GM18951 (cell line): ENCODE data around the gene UQCRH.
A peak's percentile ranks its signal among the peaks of the same experiment; 100 is the strongest.
"Not testable (repeated sequence)": the region's sequence is repeated elsewhere in the genome, so short reads cannot be mapped to it uniquely, and the experiment has no call there.

ENCODE experiments used
- POLR2A ChIP-seq: IDR thresholded peaks from 4 replicates; pipeline ENCODE4 v1.6.1; 2011; ENCODE audit warnings: mild to moderate bottlenecking; ENCODE audit not compliant: insufficient read length, insufficient read depth; ENCODE audit errors: extremely low read depth
- in situ Hi-C: fragments of 300-500 bp; cut with MboI; formaldehyde crosslinking; loops from one replicate; pipeline ENCODE4 v1.12.0; 2022; ENCODE audit warnings: low sequenced_read_pairs, mixed read lengths, inconsistent platforms; ENCODE audit not compliant: unreplicated experiment

UQCRH gene

GRCh38 chr1:46333300-46334029, 30.0 kb downstream of the UQCRH start:
- peak; percentile 55 for TF ChIP-seq POLR2A
- in situ Hi-C loops = no loop called here

GRCh38 chr1:46334030-46334384, 30.5 kb downstream of the UQCRH start:
- in situ Hi-C loops = no loop called here
- no peak for TF ChIP-seq POLR2A

- in situ Hi-C loops = no loop called here
- no peak for TF ChIP-seq POLR2A
Observed at GRCh38 chr1:46335081-46335480, 31.6 kb downstream of the UQCRH start.

GRCh38 chr1:46337409-46337808, 33.9 kb downstream of the UQCRH start:
- in situ Hi-C loops = not testable (repeated sequence)

GRCh38 chr1:46340404-46341221, 37.1 kb downstream of the UQCRH start, which contains the start of gene NSUN4:
Gene NSUN4 (plus strand): TSS chr1:46340807. CDS start chr1:46340827, 20 bp downstream.
- TF ChIP-seq POLR2A = peak; percentile 80
- in situ Hi-C loops = loop anchor here (5.0 kb wide), 1 partner anchor 43 kb away; no protein-coding TSS in a partner anchor

GRCh38 chr1:46341222-46342083, 38.0 kb downstream of the UQCRH start:
- in situ Hi-C loops = loop anchor here (5.0 kb wide), 1 partner anchor 44 kb away; no protein-coding TSS in a partner anchor
- no peak for TF ChIP-seq POLR2A

- in situ Hi-C loops = loop anchor here (5.0 kb wide), 1 partner anchor 45 kb away; no protein-coding TSS in a partner anchor
- TF ChIP-seq POLR2A = no peak
Observed at GRCh38 chr1:46342084-46342656, 38.7 kb downstream of the UQCRH start.

GRCh38 chr1:46342677-46343350, 39.3 kb downstream of the UQCRH start:
- TF ChIP-seq POLR2A = no peak
- in situ Hi-C loops = loop anchor here (5.0 kb wide), 1 partner anchor 46 kb away; no protein-coding TSS in a partner anchor

GRCh38 chr1:46343351-46343695, 39.8 kb downstream of the UQCRH start:
- TF ChIP-seq POLR2A = no peak
- in situ Hi-C loops = loop anchor here (5.0 kb wide), 1 partner anchor 46 kb away; no protein-coding TSS in a partner anchor

GRCh38 chr1:46343705-46344104, 40.2 kb downstream of the UQCRH start:
- TF ChIP-seq POLR2A = no peak
- in situ Hi-C loops = loop anchor here (5.0 kb wide), 1 partner anchor 46 kb away; no protein-coding TSS in a partner anchor

GRCh38 chr1:46344481-46344880, 41.0 kb downstream of the UQCRH start:
- in situ Hi-C loops = loop anchor here (5.0 kb wide), 1 partner anchor 47 kb away; no protein-coding TSS in a partner anchor
- TF ChIP-seq POLR2A = no peak

GRCh38 chr1:46345281-46345680, 41.8 kb downstream of the UQCRH start:
- no peak for TF ChIP-seq POLR2A
- in situ Hi-C loops = no loop called here
